KMS-11 (cell line): ENCODE data around the gene TMEM108.
"Not testable (repeated sequence)": the region's sequence is repeated elsewhere in the genome, so short reads cannot be mapped to it uniquely, and the experiment has no call there.

Experiments used
- H2AFZ ChIP-seq: fragments of 200-600 bp; sonication (generic); 2 replicates; pipeline ENCODE4 v1.6.1; 2016; ENCODE audit warnings: antibody characterized with exemption, mixed run types, low read depth
- H3K27ac ChIP-seq: fragments of 200-600 bp; sonication (generic); 2 replicates; pipeline ENCODE4 v1.6.1; 2016; ENCODE audit warnings: mild to moderate bottlenecking, mixed run types
- H3K27me3 ChIP-seq: fragments of 200-600 bp; sonication (generic); 2 replicates; pipeline ENCODE4 v1.6.1; 2017; ENCODE audit warnings: mild to moderate bottlenecking, low read depth, mixed run types, moderate library complexity; ENCODE audit not compliant: insufficient read depth
- H3K36me3 ChIP-seq: fragments of 200-600 bp; sonication (generic); 2 replicates; pipeline ENCODE4 v1.6.1; 2017; ENCODE audit warnings: mild to moderate bottlenecking, mixed run types; ENCODE audit not compliant: insufficient read depth
- H3K4me1 ChIP-seq: fragments of 200-600 bp; sonication (generic); 2 replicates; pipeline ENCODE4 v1.6.1; 2016; ENCODE audit warnings: mild to moderate bottlenecking, low read depth, mixed run types; ENCODE audit not compliant: poor library complexity, severe bottlenecking
- H3K4me2 ChIP-seq: fragments of 200-600 bp; sonication (generic); 2 replicates; pipeline ENCODE4 v1.7.0; 2016; ENCODE audit warnings: mild to moderate bottlenecking, mixed run types
- H3K4me3 ChIP-seq: fragments of 200-600 bp; sonication (generic); IDR thresholded peaks from 2 replicates; pipeline ENCODE4 v1.6.1; 2017; ENCODE audit warnings: low read depth, low read length, mixed read lengths; ENCODE audit not compliant: insufficient read depth
- H3K79me2 ChIP-seq: fragments of 200-600 bp; sonication (generic); 2 replicates; pipeline ENCODE4 v1.6.1; 2016; ENCODE audit warnings: low read depth, mixed run types; ENCODE audit not compliant: insufficient read depth
- H3K9ac ChIP-seq: fragments of 200-600 bp; sonication (generic); 2 replicates; pipeline ENCODE4 v1.6.1; 2016; ENCODE audit warnings: mild to moderate bottlenecking, mixed run types
- H4K20me1 ChIP-seq: fragments of 200-600 bp; sonication (generic); 2 replicates; pipeline ENCODE4 v1.6.1; 2016; ENCODE audit warnings: mild to moderate bottlenecking, mixed run types; ENCODE audit not compliant: insufficient read depth
- TF ChIP-seq, protein P1 (sequence below): fragments of 200-600 bp; sonication (generic); conservative IDR thresholded peaks from 2 replicates; pipeline ENCODE4 v1.6.1; 2017; ENCODE audit warnings: low read depth, mild to moderate bottlenecking, antibody characterized with exemption, low read length, moderate library complexity, mixed read lengths

Gene TMEM108

GRCh38 chr3:133038089-133038730 is at the start of gene TMEM108:
TSS of gene TMEM108 (plus strand) at chr3:133038391.
- Histone ChIP-seq H3K27ac (no peak within 1 kb of the TSS), H4K20me1 (no peaks in the 10 kb centered on the region), H3K79me2 (no peaks in the 10 kb centered on the region), H3K4me3 (no peak within 1 kb of the TSS), H3K4me1 (no peaks in the 10 kb centered on the region), H3K9ac (no peak within 1 kb of the TSS), H3K4me2 (no peak within 1 kb of the TSS), H3K27me3 (no peaks in the 10 kb centered on the region), H2AFZ (no peak within 1 kb of the TSS), H3K36me3 (no peaks in the 10 kb centered on the region)
- TF ChIP-seq, protein P1, sequence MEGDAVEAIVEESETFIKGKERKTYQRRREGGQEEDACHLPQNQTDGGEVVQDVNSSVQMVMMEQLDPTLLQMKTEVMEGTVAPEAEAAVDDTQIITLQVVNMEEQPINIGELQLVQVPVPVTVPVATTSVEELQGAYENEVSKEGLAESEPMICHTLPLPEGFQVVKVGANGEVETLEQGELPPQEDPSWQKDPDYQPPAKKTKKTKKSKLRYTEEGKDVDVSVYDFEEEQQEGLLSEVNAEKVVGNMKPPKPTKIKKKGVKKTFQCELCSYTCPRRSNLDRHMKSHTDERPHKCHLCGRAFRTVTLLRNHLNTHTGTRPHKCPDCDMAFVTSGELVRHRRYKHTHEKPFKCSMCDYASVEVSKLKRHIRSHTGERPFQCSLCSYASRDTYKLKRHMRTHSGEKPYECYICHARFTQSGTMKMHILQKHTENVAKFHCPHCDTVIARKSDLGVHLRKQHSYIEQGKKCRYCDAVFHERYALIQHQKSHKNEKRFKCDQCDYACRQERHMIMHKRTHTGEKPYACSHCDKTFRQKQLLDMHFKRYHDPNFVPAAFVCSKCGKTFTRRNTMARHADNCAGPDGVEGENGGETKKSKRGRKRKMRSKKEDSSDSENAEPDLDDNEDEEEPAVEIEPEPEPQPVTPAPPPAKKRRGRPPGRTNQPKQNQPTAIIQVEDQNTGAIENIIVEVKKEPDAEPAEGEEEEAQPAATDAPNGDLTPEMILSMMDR: no peak

DNA sequence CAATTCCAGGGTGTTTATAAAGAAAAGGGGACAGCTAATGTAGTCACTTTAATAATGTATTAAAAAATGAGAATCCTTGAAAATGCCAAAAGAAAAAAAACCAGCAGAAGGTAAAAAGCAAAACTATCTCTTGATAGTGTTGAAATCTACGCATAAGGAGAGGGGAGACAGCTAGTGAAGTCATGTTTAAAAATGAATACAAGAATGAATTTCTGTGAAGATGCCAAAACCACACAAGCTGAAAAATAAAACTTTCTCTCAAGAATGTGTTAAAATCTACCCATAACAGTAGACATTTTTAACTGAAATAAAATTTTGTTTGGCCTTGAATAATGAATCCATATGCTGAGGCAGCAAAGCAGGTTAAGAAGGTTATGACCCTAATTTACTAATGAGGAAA is 42.2 kb upstream of the TMEM108 start:
- H3K9ac ChIP-seq: no peak overlapping the region
- H2AFZ ChIP-seq: no peak overlapping the region
- H3K79me2 ChIP-seq: no peaks in the 10 kb centered on the region
- H3K36me3 ChIP-seq: no peaks in the 10 kb centered on the region
- H3K4me3 ChIP-seq: no peak overlapping the region
- H3K27ac ChIP-seq: no peak overlapping the region
- no peak overlapping the region for H3K4me2 ChIP-seq
- no peaks in the 10 kb centered on the region for H3K4me1 ChIP-seq
- no peaks in the 10 kb centered on the region for H3K27me3 ChIP-seq
- TF ChIP-seq, protein P1: no peak
- no peaks in the 10 kb centered on the region for H4K20me1 ChIP-seq

GRCh38 chr3:132997404-132998185 is 40.6 kb upstream of the TMEM108 start:
- Histone ChIP-seq H3K4me3 (no peak overlapping the region), H3K4me1 (no peaks in the 10 kb centered on the region), H4K20me1 (no peaks in the 10 kb centered on the region), H3K9ac (no peak overlapping the region), H3K4me2 (no peak overlapping the region), H3K79me2 (no peaks in the 10 kb centered on the region), H3K27me3 (no peaks in the 10 kb centered on the region), H3K36me3 (no peaks in the 10 kb centered on the region), H3K27ac (no peak overlapping the region), H2AFZ (no peak overlapping the region)
- TF ChIP-seq, protein P1: no peak

DNA sequence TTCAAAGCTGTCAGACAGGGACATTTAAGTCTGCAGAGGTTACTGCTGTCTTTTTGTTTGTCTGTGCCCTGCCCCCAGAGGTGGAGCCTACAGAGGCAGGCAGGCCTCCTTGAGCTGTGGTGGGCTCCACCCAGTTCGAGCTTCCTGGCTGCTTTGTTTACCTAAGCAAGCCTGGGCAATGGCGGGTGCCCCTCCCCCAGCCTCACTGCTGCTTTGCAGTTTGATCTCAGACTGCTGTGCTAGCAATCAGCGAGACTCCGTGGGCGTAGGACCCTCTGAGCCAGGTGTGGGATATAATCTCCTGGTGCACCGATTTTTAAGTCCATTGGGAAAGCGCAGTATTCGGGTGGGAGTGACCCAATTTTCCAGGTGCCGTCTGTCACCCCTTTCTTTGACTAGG is 33.2 kb upstream of the TMEM108 start:
- H3K9ac ChIP-seq, H3K36me3 ChIP-seq, H3K4me1 ChIP-seq, H4K20me1 ChIP-seq, H3K27me3 ChIP-seq, H3K27ac ChIP-seq, H3K4me2 ChIP-seq, H2AFZ ChIP-seq, H3K4me3 ChIP-seq, H3K79me2 ChIP-seq: not testable (repeated sequence)

- H4K20me1 ChIP-seq: no peaks in the 10 kb centered on the region
- no peaks in the 10 kb centered on the region for H3K79me2 ChIP-seq
- H3K4me3 ChIP-seq: no peak overlapping the region
- no peaks in the 10 kb centered on the region for H3K27me3 ChIP-seq
- TF ChIP-seq, protein P1: no peak
- H3K9ac ChIP-seq: no peak overlapping the region
- H3K4me1 ChIP-seq: no peaks in the 10 kb centered on the region
- H3K36me3 ChIP-seq: no peaks in the 10 kb centered on the region
- H3K27ac ChIP-seq: no peak overlapping the region
- no peak overlapping the region for H3K4me2 ChIP-seq
- H2AFZ ChIP-seq: no peak overlapping the region
Measured at GRCh38 chr3:133007601-133008000, 30.6 kb upstream of the TMEM108 start.
